Stimulated activated CD4-positive, alpha-beta T cell treated with anti-CD3 and anti-CD28 coated beads, Interleukin-2, amount 100 ng/mL, for 4 hours (primary cell): ENCODE results near the gene SLC9B2.

Experiments used
- DNase-seq: peaks from one replicate; pipeline ENCODE4 v3.0.0-alpha.2; 2020; ENCODE audit warnings: low read depth

The SLC9B2 gene

GRCh38 chr4:103075894-103076746 lies 441 bp downstream of the SLC9B2 start:
- peak; percentile 52 for DNase-seq

GRCh38 chr4:103075435-103075893 lies 1.1 kb downstream of the SLC9B2 start:
- DNase-seq = no peak

GRCh38 chr4:103074744-103075434 lies 1.7 kb downstream of the SLC9B2 start:
- no peak for DNase-seq

GRCh38 chr4:103073792-103074438 lies 2.6 kb downstream of the SLC9B2 start:
- DNase-seq = no peak

GRCh38 chr4:103067841-103068547 lies 8.6 kb downstream of the SLC9B2 start:
- DNase-seq = no peak

DNA sequence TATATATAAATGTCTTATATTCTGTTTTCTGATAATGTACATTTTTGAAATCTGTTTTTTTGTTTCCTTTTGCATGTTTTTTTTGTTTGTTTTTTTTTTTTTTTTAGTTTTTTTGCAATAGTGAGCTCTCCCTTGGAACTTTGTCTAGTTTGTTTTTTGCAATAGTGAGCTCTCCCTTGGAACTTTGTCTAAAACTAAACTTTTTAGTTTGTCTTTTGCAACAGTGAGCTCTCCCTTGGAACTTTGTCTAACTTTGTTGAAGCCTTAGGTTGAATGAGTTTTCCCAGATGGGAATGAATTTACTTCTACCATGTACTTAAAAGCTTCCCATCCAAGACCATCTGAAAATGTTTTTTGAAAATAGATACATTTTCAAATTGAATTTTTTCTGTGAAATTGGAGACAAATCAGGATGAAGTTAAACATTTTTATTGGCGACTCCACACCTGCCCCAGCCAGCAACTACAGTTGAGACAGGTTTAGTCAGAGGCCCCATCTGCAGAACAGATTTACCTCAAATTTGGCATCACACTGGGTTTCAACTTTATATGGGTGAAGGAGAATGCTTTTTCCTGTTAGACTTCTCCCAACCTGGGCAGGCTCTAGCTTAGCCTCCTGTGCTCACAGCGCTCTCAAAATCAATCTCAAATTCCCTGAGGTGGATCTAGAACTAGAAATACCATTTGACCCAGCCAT lies 16.0 kb downstream of the SLC9B2 start:
- no peak for DNase-seq

GRCh38 chr4:103054030-103054429 lies 22.5 kb downstream of the SLC9B2 start:
- no peak for DNase-seq

DNA sequence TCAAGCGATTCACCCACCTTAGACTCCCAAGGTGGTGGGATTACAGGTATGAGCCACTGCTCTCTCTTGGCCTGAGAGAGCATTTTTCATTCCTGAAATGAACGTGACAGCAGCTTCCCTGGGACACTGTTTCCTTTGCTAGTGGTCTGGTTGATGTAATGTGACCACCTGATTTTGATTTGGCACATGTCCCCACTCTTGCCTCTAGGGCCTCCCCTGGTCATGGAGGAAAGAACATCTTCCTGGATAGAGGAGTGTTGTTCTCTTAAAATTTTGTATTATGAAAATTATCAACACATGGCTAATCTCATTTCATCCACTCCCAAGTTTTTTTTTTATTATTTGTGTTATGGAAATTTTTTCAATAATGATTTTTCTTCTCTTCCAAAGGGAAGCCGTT lies 23.8 kb downstream of the SLC9B2 start:
- no peak for DNase-seq

GRCh38 chr4:103052145-103052544 lies 24.4 kb downstream of the SLC9B2 start:
- DNase-seq = no peak

DNA sequence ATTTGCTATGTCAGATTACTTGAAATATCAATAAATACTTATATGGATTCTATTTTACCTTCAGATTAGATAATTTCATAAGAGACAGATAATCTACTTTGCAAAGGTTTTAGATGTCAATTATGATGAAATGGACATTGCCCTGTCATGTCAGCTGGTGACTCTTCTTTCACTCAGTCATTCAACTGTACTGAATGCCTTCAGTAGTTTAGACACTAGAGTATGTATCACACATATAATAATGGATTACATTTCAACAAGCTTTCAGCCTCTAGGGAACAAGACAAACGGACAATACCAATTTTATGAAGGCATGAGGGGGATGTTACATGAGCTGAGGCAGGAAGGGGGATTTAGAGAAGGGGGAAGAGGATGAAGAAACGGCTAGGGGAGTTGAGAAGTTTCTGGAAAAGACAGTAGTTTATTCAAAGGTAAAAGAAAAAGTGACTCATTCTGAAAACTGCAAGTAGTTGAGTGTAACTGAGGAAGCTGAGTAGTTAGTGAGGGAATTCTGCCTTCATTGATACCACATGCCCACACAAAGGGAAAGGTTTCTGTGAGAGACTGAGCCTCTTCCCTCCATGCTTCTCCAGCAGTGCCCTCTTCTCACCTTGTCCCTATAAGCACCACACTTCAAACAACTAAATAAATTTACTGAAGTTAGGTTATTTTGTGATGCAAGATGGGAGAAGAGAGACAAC lies 25.7 kb downstream of the SLC9B2 start:
- DNase-seq = no peak

GRCh38 chr4:103046416-103047290 lies 29.9 kb downstream of the SLC9B2 start:
- DNase-seq = peak; percentile 4

DNA sequence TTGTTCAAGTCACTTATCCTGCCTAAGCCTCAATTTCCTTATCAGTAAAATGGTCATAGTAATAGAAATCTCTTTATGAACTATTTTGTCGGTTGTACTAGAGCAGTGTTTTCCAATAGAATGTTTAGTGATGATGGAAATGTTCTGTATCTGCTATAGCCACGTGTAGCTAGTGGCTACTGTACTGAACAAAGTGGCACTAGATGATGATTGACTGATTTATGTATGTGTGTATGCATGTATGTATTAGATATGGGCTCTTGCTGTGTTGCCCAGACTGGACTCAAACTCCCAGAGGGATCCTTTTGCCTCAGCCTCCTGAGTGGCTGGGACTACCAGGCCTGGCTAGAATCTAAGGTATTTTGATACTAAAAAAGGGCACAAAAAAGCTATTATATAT lies 32.4 kb downstream of the SLC9B2 start:
- DNase-seq = no peak

- no peak for DNase-seq
Measured at GRCh38 chr4:103036169-103036568, 40.4 kb downstream of the SLC9B2 start.

DNA sequence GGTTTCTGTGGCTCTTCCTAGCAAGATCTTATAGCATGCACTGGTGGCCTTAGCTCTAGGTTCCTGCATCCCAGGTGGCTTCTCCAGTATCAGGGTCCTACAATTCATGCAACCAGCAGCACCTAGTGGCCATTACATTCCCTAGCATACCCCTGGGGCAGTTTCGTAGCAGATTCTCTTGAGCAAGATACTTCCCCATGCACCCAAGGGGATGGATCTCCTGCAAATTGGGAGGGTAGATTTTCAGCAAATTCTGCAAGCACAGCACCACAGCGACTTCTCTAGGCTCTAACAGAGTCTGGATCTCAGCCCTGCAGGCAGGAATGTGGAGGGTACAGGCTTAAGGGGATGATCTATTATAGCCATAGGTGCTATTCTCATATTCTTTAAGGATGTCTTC lies 44.0 kb downstream of the SLC9B2 start:
- DNase-seq = no peak

DNA sequence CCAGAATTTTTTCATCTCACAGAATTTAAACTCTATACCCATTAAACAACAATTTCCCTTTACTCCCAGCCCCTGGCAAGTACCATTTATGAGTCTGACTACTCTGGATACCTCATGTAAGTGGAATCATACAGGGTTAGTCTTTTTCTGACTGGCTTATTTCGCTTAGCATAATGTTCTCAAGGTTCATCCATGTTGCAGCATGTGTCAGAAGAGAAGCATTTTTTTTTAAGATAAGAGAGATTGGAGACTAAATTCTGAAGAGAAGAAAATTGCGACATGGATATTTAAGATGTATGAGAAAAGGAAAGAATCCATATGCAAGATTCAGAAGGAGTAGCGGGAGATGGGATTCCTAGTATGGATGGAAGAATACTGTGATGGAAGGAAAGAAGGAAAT lies 45.8 kb downstream of the SLC9B2 start:
- DNase-seq = no peak

- no peak for DNase-seq
Measured at GRCh38 chr4:103029300-103029699, 47.3 kb downstream of the SLC9B2 start.

DNA sequence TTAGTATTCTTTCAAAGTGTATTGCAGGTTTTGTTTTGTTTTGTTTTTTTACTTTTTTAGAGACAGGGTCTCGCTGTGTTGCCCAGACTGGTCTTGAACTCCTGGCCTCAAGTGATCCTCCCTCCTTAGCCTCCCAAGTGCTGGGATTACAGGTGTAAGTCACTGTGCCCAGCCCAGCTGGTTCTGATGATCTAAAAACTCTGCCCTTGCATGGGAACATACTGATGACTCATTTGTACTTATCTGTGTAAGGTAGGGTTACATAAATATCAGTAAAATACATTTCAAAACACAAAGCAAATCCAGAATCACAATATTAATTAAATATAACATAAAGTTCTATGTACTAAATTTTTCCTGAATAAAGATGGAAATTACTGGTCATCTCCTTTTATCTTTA lies 49.7 kb downstream of the SLC9B2 start:
- DNase-seq = no peak

DNA sequence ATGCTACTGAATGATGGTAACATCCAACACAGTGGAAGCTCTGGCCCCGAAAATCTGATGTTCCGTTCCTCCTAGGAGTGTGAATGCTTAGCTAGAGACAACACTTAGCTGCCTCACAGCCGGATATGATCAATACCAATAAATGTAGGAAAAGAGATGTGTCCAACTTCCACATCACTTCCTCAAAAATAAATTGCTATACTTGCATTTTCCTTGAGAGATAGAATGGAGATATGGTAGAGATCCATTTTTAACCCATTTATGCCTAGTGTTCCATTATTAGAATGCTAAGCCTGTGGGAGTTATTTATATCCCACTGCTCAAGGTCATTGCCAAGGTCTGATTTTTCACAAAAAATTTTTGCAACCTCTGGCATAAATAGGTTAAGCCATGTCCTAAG lies 51.6 kb downstream of the SLC9B2 start:
- DNase-seq = no peak

DNA sequence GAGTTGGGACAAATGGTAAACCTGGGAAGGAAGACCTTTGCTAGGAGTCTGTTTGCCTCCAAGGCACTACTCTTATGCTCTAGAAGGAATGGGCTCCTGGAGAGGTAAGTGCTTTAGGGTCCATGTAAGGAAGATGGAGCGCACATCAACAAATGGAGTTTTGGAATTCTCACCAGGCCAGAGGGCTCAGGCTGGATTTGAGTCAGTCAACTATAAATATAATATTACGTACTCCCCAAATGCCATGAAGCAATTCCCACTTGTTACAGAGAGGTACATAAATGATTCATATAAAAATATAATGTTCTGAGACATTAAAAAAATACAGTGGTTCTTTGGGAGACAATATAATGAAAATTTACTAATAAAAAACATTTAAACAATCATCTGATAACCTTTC lies 55.4 kb downstream of the SLC9B2 start:
- no peak for DNase-seq
